SK-N-SH (cell line): ENCODE results near the gene UBA1. TPM values are rescaled to one million over a fixed set of nuclear protein-coding genes. Genes with fewer than 3 reads are reported as not detected.

Source experiments
- CTCF ChIA-PET: fragments of 300-600, 350-600 bp; formaldehyde crosslinking; extraction: SDS; loops from one replicate; lab custom pipeline; 2021; lab: Yijun Ruan, JAX
- POLR2A ChIA-PET: fragments of 350-600 bp; sonication (Branson Sonifier 250); formaldehyde crosslinking; extraction: SDS; loops from one replicate; lab custom pipeline; 2020; ENCODE audit warnings: antibody characterized with exemption, inconsistent platforms; lab: Yijun Ruan, JAX
- DNase-seq: peaks from one replicate; pipeline ENCODE4 v3.0.0; 2012
- H2AFZ ChIP-seq: fragments of 200-600 bp; sonication (generic); 2 replicates; pipeline ENCODE4 v1.8.1; 2016; ENCODE audit warnings: antibody characterized with exemption, mild to moderate bottlenecking, low read depth
- H3F3A ChIP-seq: fragments of 200-600 bp; sonication (generic); replicated peaks from 2 replicates; pipeline ENCODE3; 2016; ENCODE audit warnings: antibody characterized with exemption, mild to moderate bottlenecking; ENCODE audit not compliant: insufficient read depth
- H3K27ac ChIP-seq, 2 experiments: fragments of 200-500 bp in 1 of 2; fragments of 200-600 bp in 1 of 2; sonication (Bioruptor generic) in 1 of 2; sonication (generic), shearing (Covaris generic) in 1 of 2; 2 replicates each; pipeline versions ENCODE4 v1.5.1 to v1.6.1; 2014 to 2016; ENCODE audit warnings: low read depth in 2 of 2, inconsistent platforms in 1 of 2, low read length in 1 of 2, mild to moderate bottlenecking in 1 of 2, mixed read lengths in 1 of 2
- H3K27me3 ChIP-seq: fragments of 200-600 bp; sonication (generic), shearing (Covaris generic); 2 replicates; pipeline ENCODE4 v1.6.1; 2016; ENCODE audit warnings: mixed run types; ENCODE audit not compliant: insufficient read depth
- H3K36me3 ChIP-seq, 2 experiments: fragments of 200-500 bp in 1 of 2; fragments of 200-600 bp in 1 of 2; sonication (Bioruptor generic) in 1 of 2; sonication (generic) in 1 of 2; replicated peaks in 1 of 2; 2 replicates each; pipeline versions ENCODE3 to v1.5.1; 2014 to 2016; ENCODE audit warnings: low read length in 1 of 2, mild to moderate bottlenecking in 1 of 2; ENCODE audit not compliant: insufficient read depth in 2 of 2, control insufficient read depth in 1 of 2
- H3K4me1 ChIP-seq, 2 experiments: fragments of 200-500 bp in 1 of 2; fragments of 200-600 bp in 1 of 2; sonication (Bioruptor generic) in 1 of 2; sonication (generic), shearing (Covaris generic) in 1 of 2; 2 replicates each; pipeline versions ENCODE4 v1.5.1 to v1.6.1; 2014 to 2016; ENCODE audit warnings: low read depth in 1 of 2, low read length in 1 of 2, mixed run types in 1 of 2; ENCODE audit not compliant: insufficient read depth in 2 of 2, control insufficient read depth in 1 of 2
- H3K4me2 ChIP-seq: fragments of 200-600 bp; sonication (generic), shearing (Covaris generic); 2 replicates; pipeline ENCODE4 v1.6.1; 2017; ENCODE audit warnings: mixed run types
- H3K4me3 ChIP-seq, 2 experiments: fragments of 200-500 bp in 1 of 2; fragments of 200-600 bp in 1 of 2; sonication (Bioruptor generic) in 1 of 2; sonication (generic), shearing (Covaris generic) in 1 of 2; 2 replicates each; pipeline versions ENCODE4 v1.5.1 to v1.8.1; 2014 to 2016; ENCODE audit warnings: low read depth in 2 of 2, inconsistent platforms in 1 of 2, low read length in 1 of 2, mild to moderate bottlenecking in 1 of 2, mixed read lengths in 1 of 2, moderate library complexity in 1 of 2
- H3K79me2 ChIP-seq: fragments of 200-600 bp; sonication (generic); 2 replicates; pipeline ENCODE4 v1.8.1; 2017; ENCODE audit warnings: mild to moderate bottlenecking; ENCODE audit not compliant: insufficient read depth
- H3K9ac ChIP-seq: fragments of 200-600 bp; sonication (generic); 2 replicates; pipeline ENCODE4 v1.6.1; 2017; ENCODE audit warnings: mixed run types
- H3K9me2 ChIP-seq: fragments of 200-600 bp; sonication (generic); 2 replicates; pipeline ENCODE4 v1.6.1; 2017; ENCODE audit warnings: mixed run types
- H3K9me3 ChIP-seq: fragments of 200-600 bp; sonication (generic); 2 replicates; pipeline ENCODE4 v1.6.1; 2017; ENCODE audit warnings: mixed run types, mild to moderate bottlenecking, moderate library complexity
- H4K20me1 ChIP-seq: fragments of 200-600 bp; sonication (generic); 2 replicates; pipeline ENCODE4 v1.6.1; 2017; ENCODE audit warnings: mild to moderate bottlenecking, mixed run types; ENCODE audit not compliant: insufficient read depth
- CTCF ChIP-seq: fragments of 200-600 bp; sonication (generic); IDR thresholded peaks from 2 replicates; pipeline ENCODE4 v1.6.1; 2017; ENCODE audit warnings: antibody characterized with exemption, mild to moderate bottlenecking, moderate library complexity
- EP300 ChIP-seq, 2 experiments: IDR thresholded peaks; 2 replicates each; pipeline versions ENCODE4 v1.4.0 to v1.6.1; 2012; ENCODE audit warnings: borderline replicate concordance in 1 of 2, low read depth in 1 of 2, low read length in 1 of 2
- FOXJ3 ChIP-seq: sonication (generic); formaldehyde crosslinking; IDR thresholded peaks from 2 replicates; pipeline ENCODE4 v1.5.1; 2020; ENCODE audit warnings: mild to moderate bottlenecking, missing genetic modification reagents
- FOXM1 ChIP-seq: IDR thresholded peaks from 2 replicates; pipeline ENCODE4 v1.4.0; 2012; ENCODE audit warnings: low read depth, mild to moderate bottlenecking
- GABPA ChIP-seq: IDR thresholded peaks from 2 replicates; pipeline ENCODE4 v1.4.0; 2012; ENCODE audit warnings: low read depth, mild to moderate bottlenecking
- GATA2 ChIP-seq: sonication (generic); formaldehyde crosslinking; IDR thresholded peaks from 2 replicates; pipeline ENCODE4 v1.5.0; 2020; ENCODE audit warnings: mild to moderate bottlenecking, missing genetic modification reagents
- MAX ChIP-seq: IDR thresholded peaks from 2 replicates; pipeline ENCODE4 v1.4.0; 2012; ENCODE audit warnings: low read depth
- MXI1 ChIP-seq: IDR thresholded peaks from 2 replicates; pipeline ENCODE4 v1.6.1; 2012; ENCODE audit warnings: mild to moderate bottlenecking, low read depth, low read length, improper control_type of control experiment
- NFIC ChIP-seq: IDR thresholded peaks from 2 replicates; pipeline ENCODE4 v1.4.0; 2012; ENCODE audit warnings: borderline replicate concordance
- NRF1 ChIP-seq: IDR thresholded peaks from 2 replicates; pipeline ENCODE4 v1.6.1; 2012; ENCODE audit warnings: low read depth, mild to moderate bottlenecking, low read length
- POLR2AphosphoS5 ChIP-seq: IDR thresholded peaks from 2 replicates; pipeline ENCODE4 v1.6.1; 2012; ENCODE audit warnings: low read depth, low read length
- RAD21 ChIP-seq: IDR thresholded peaks from 2 replicates; pipeline ENCODE4 v1.6.1; 2012; ENCODE audit warnings: mild to moderate bottlenecking, low read length
- RCOR1 ChIP-seq: fragments of 150-350 bp; IDR thresholded peaks from 2 replicates; pipeline ENCODE4 v1.6.1; 2017; ENCODE audit warnings: antibody characterized with exemption, low read length
- RFX5 ChIP-seq: IDR thresholded peaks from 2 replicates; pipeline ENCODE4 v1.6.1; 2012; ENCODE audit warnings: mild to moderate bottlenecking, improper control_type of control experiment, low read length
- RXRA ChIP-seq: IDR thresholded peaks from 2 replicates; pipeline ENCODE4 v1.4.0; 2012; ENCODE audit warnings: low read depth, mild to moderate bottlenecking, borderline replicate concordance
- SIN3A ChIP-seq: IDR thresholded peaks from 2 replicates; pipeline ENCODE4 v1.6.1; 2012; ENCODE audit warnings: low read depth, mild to moderate bottlenecking, low read length, moderate library complexity, borderline replicate concordance
- TAF1 ChIP-seq: IDR thresholded peaks from 2 replicates; pipeline ENCODE4 v1.6.1; 2012; ENCODE audit warnings: low read depth, mild to moderate bottlenecking, low read length, moderate library complexity, borderline replicate concordance
- TCF12 ChIP-seq: IDR thresholded peaks from 2 replicates; pipeline ENCODE4 v1.4.0; 2012
- WGBS: methylation state at CpG from one replicate; pipeline ENCODE4 v1.1.6; 2017; ENCODE audit warnings: low lambda C conversion rate; 5-methylcytosine and 5-hydroxymethylcytosine counted together
- polyA plus RNA-seq, 3 experiments: library from polyadenylated mRNA; depleted of rRNA; stranded (reverse); fragments of >200 nt; gene quantifications; 2 replicates each; pipeline ENCODE4 v1.2.3, GENCODE V29; 2012
- TF ChIP-seq, protein P1 (sequence below): IDR thresholded peaks from 2 replicates; pipeline ENCODE4; 2012
- TF ChIP-seq, protein P2 (sequence below): IDR thresholded peaks from 2 replicates; pipeline ENCODE4 v1.6.1; 2012; ENCODE audit warnings: mild to moderate bottlenecking, low read depth, low read length, moderate library complexity

Gene UBA1
- polyA plus RNA-seq, 1 of the 3 experiments (the other 2 are of a cell fraction) = 283 TPM

- POLR2A ChIA-PET = no interaction called here
- no peak overlapping the region for H3K4me2 ChIP-seq
- WGBS = 59% methylated on average over 5 of the region's 5 CpGs
These were observed 34.8 kb upstream of the UBA1 start for GRCh38 chrX:47158781-47159180.

GRCh38 chrX:47160781-47161180 is 32.8 kb upstream of the UBA1 start:
- Histone ChIP-seq H3K79me2 (peaks cover 85% of the 10 kb centered on the region), H4K20me1 (peaks cover 6% of the 10 kb centered on the region; the same call in 1 of the 2 replicates), H3K4me1 (no peaks in the 10 kb centered on the region), H3F3A (peaks cover 2% of the 10 kb centered on the region), H3K4me2 (no peak overlapping the region), H3K9ac (no peak overlapping the region), H3K9me2 (no peaks in the 10 kb centered on the region), H3K27me3 (0 out of 2 replicates have a peak, but pooled peaks cover 6% of the 10 kb centered on the region), H3K27ac (no peak overlapping the region), H3K9me3 (no peaks in the 10 kb centered on the region), H2AFZ (no peak overlapping the region), H3K4me3 (no peak overlapping the region), H3K36me3 (no peaks in the 10 kb centered on the region)
- DNase-seq = no peak
- CTCF ChIA-PET = no interaction called here
- POLR2A ChIA-PET = no interaction called here
- 66% methylated on average over 4 of the region's 4 CpGs for WGBS
- no peak for TF ChIP-seq FOXM1
- no peak for TF ChIP-seq CTCF
- no peak for TF ChIP-seq RFX5
- no peak for TF ChIP-seq RAD21
- TF ChIP-seq SIN3A = no peak
- TF ChIP-seq, protein P1, sequence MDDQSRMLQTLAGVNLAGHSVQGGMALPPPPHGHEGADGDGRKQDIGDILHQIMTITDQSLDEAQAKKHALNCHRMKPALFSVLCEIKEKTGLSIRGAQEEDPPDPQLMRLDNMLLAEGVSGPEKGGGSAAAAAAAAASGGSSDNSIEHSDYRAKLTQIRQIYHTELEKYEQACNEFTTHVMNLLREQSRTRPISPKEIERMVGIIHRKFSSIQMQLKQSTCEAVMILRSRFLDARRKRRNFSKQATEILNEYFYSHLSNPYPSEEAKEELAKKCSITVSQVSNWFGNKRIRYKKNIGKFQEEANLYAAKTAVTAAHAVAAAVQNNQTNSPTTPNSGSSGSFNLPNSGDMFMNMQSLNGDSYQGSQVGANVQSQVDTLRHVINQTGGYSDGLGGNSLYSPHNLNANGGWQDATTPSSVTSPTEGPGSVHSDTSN = no peak
- TF ChIP-seq NRF1 = no peak
- TF ChIP-seq RXRA = no peak
- no peak for TF ChIP-seq POLR2AphosphoS5
- TF ChIP-seq, protein P2, sequence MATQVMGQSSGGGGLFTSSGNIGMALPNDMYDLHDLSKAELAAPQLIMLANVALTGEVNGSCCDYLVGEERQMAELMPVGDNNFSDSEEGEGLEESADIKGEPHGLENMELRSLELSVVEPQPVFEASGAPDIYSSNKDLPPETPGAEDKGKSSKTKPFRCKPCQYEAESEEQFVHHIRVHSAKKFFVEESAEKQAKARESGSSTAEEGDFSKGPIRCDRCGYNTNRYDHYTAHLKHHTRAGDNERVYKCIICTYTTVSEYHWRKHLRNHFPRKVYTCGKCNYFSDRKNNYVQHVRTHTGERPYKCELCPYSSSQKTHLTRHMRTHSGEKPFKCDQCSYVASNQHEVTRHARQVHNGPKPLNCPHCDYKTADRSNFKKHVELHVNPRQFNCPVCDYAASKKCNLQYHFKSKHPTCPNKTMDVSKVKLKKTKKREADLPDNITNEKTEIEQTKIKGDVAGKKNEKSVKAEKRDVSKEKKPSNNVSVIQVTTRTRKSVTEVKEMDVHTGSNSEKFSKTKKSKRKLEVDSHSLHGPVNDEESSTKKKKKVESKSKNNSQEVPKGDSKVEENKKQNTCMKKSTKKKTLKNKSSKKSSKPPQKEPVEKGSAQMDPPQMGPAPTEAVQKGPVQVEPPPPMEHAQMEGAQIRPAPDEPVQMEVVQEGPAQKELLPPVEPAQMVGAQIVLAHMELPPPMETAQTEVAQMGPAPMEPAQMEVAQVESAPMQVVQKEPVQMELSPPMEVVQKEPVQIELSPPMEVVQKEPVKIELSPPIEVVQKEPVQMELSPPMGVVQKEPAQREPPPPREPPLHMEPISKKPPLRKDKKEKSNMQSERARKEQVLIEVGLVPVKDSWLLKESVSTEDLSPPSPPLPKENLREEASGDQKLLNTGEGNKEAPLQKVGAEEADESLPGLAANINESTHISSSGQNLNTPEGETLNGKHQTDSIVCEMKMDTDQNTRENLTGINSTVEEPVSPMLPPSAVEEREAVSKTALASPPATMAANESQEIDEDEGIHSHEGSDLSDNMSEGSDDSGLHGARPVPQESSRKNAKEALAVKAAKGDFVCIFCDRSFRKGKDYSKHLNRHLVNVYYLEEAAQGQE = no peak
- TF ChIP-seq TCF12 = no peak
- no peak for TF ChIP-seq MXI1
- TF ChIP-seq EP300 (IDR thresholded peaks at IDR 0.05; ENCODE audit: borderline replicate concordance in 1 of 2, low read depth in 1 of 2, low read length in 1 of 2) = no peak
- TF ChIP-seq MAX = no peak
- no peak for TF ChIP-seq RCOR1

More at GRCh38 chrX:47158781-47159180, 34.8 kb upstream of the UBA1 start:
- Histone ChIP-seq H3K4me1 (no peaks in the 10 kb centered on the region), H3K36me3 (peaks cover 0 to 8% of the 10 kb centered on the region in 2 experiments), H3K9ac (no peak overlapping the region), H3K27me3 (no peaks in the 10 kb centered on the region; the same call in 1 of the 2 replicates), H3K79me2 (peaks cover 88% of the 10 kb centered on the region), H3K27ac (no peak overlapping the region), H4K20me1 (peaks cover 10% of the 10 kb centered on the region; the same call in 1 of the 2 replicates), H3K4me3 (no peak overlapping the region), H2AFZ (no peak overlapping the region), H3K9me2 (no peaks in the 10 kb centered on the region), H3K9me3 (no peaks in the 10 kb centered on the region), H3F3A (peaks cover 2% of the 10 kb centered on the region)
- DNase-seq = no peak
- TF ChIP-seq TAF1 (no peak), TCF12 (no peak), GATA2 (no peak), EP300 (IDR thresholded peaks at IDR 0.05; ENCODE audit: borderline replicate concordance in 1 of 2, low read depth in 1 of 2, low read length in 1 of 2) (no peak), GABPA (no peak), RXRA (no peak), FOXJ3 (no peak), NFIC (no peak)
- TF ChIP-seq, protein P1 = no peak
- CTCF ChIA-PET = interaction anchor here (1.1 to 1.3 kb wide), 2 partner anchors 11 to 65 kb away, joined by 3 to 5 read pairs; no protein-coding TSS in a partner anchor
